Activated naive CD4-positive, alpha-beta T cell treated with anti-CD3 and anti-CD28 coated beads for 36 hours (primary cell): ENCODE results near the gene ZNF782. TPM values are rescaled to one million over a fixed set of nuclear protein-coding genes. Genes with fewer than 3 reads are reported as not detected.
"Not testable (repeated sequence)": the region's sequence is repeated elsewhere in the genome, so short reads cannot be mapped to it uniquely, and the experiment has no call there.

Experiments used
- CTCF ChIA-PET: fragments of 350-600 bp; sonication (Branson Sonifier 250); formaldehyde crosslinking; loops from one replicate; lab custom pipeline; 2021; ENCODE audit warnings: antibody characterized with exemption; lab: Charles Lee
- DNase-seq: peaks from one replicate; pipeline ENCODE4 v3.0.0-alpha.2; 2020
- H3K27ac Mint-ChIP-seq: one replicate; pipeline ENCODE4 v1.8.0; 2021; ENCODE audit warnings: mild to moderate bottlenecking, mixed read lengths
- H3K27me3 Mint-ChIP-seq: one replicate; pipeline ENCODE4 v1.8.0; 2021; ENCODE audit warnings: low read depth, mixed read lengths
- H3K36me3 Mint-ChIP-seq: one replicate; pipeline ENCODE4 v1.8.0; 2021; ENCODE audit warnings: low read depth, mixed read lengths
- H3K4me1 Mint-ChIP-seq: one replicate; pipeline ENCODE4 v1.8.0; 2021; ENCODE audit warnings: low read depth, mixed read lengths
- H3K4me3 Mint-ChIP-seq: one replicate; pipeline ENCODE4 v1.8.0; 2021; ENCODE audit warnings: mild to moderate bottlenecking, moderate library complexity, mixed read lengths
- H3K9me3 Mint-ChIP-seq: one replicate; pipeline ENCODE4 v1.8.0; 2021; ENCODE audit warnings: mixed read lengths
- intact Hi-C: fragments of 100-400 bp; cut with micrococcal nuclease; formaldehyde crosslinking; loops from one replicate; pipeline ENCODE4 v1.15.1; 2023
- total RNA-seq, 2 experiments: library from RNA; stranded (reverse); gene quantifications; one replicate each; pipeline ENCODE4 v1.2.3, GENCODE V29; 2021

ZNF782 gene
- total RNA-seq: 1 to 10 TPM; 2.2 to 2.8 TPM

GRCh38 chr9:96853781-96854650, at the start of gene ZNF782:
Gene ZNF782 (minus strand): TSS chr9:96854514. CDS start chr9:96851961, 2,553 bp downstream.
- H3K9me3 Mint-ChIP-seq: no peaks in the 10 kb centered on the region
- intact Hi-C loops: loop anchor here (1.0 to 10.0 kb wide), 8 partner anchors 21 to 1001 kb away; partner anchors contain the start of genes FOXE1 and ZNF510
- DNase-seq: peak; percentile 91
- CTCF ChIA-PET: interaction anchor here (0.6 to 0.8 kb wide), 3 partner anchors 39 to 759 kb away, joined by 3 to 4 read pairs (median 4); no protein-coding TSS in a partner anchor
- H3K27ac Mint-ChIP-seq: peak within 1 kb of the TSS; percentile 97
- H3K36me3 Mint-ChIP-seq: peaks cover 10% of the 10 kb centered on the region
- peaks cover 8% of the 10 kb centered on the region for H3K27me3 Mint-ChIP-seq
- peaks cover 37% of the 10 kb centered on the region for H3K4me1 Mint-ChIP-seq
- H3K4me3 Mint-ChIP-seq: peak within 1 kb of the TSS; percentile 100

- H3K4me3 Mint-ChIP-seq, DNase-seq, H3K9me3 Mint-ChIP-seq, H3K4me1 Mint-ChIP-seq, H3K27ac Mint-ChIP-seq, H3K27me3 Mint-ChIP-seq, intact Hi-C loops, CTCF ChIA-PET: not testable (repeated sequence)
- H3K36me3 Mint-ChIP-seq: peaks cover 25% of the 10 kb centered on the region
Measured at GRCh38 chr9:96900010-96900409, 45.7 kb upstream of the ZNF782 start.

- Mint-ChIP-seq H3K9me3 (peaks cover 7% of the 10 kb centered on the region), H3K4me1 (no peaks in the 10 kb centered on the region), H3K36me3 (peaks cover 44% of the 10 kb centered on the region), H3K27ac (no peak overlapping the region), H3K4me3 (no peak overlapping the region), H3K27me3 (no peaks in the 10 kb centered on the region)
- intact Hi-C loops: no loop called here
- no peak for DNase-seq
- CTCF ChIA-PET: no interaction called here
Measured at GRCh38 chr9:96892131-96892530, 37.8 kb upstream of the ZNF782 start.

- peaks cover 24% of the 10 kb centered on the region for H3K36me3 Mint-ChIP-seq
- H3K9me3 Mint-ChIP-seq: peaks cover 2% of the 10 kb centered on the region
- DNase-seq: no peak
- CTCF ChIA-PET: no interaction called here
- no peaks in the 10 kb centered on the region for H3K4me1 Mint-ChIP-seq
- no peaks in the 10 kb centered on the region for H3K27me3 Mint-ChIP-seq
- no peak overlapping the region for H3K27ac Mint-ChIP-seq
- intact Hi-C loops: no loop called here
- no peak overlapping the region for H3K4me3 Mint-ChIP-seq
Measured at GRCh38 chr9:96888591-96888990, 34.3 kb upstream of the ZNF782 start.

- intact Hi-C loops: no loop called here
- no peaks in the 10 kb centered on the region for H3K4me1 Mint-ChIP-seq
- H3K9me3 Mint-ChIP-seq: peaks cover 2% of the 10 kb centered on the region
- H3K4me3 Mint-ChIP-seq: no peak overlapping the region
- peaks cover 11% of the 10 kb centered on the region for H3K36me3 Mint-ChIP-seq
- no peak overlapping the region for H3K27ac Mint-ChIP-seq
- CTCF ChIA-PET: no interaction called here
- no peak for DNase-seq
- H3K27me3 Mint-ChIP-seq: no peaks in the 10 kb centered on the region
Measured at GRCh38 chr9:96885424-96885823, 31.1 kb upstream of the ZNF782 start.

GRCh38 chr9:96884443-96884842, 30.1 kb upstream of the ZNF782 start:
- intact Hi-C loops: no loop called here
- CTCF ChIA-PET: no interaction called here
- Mint-ChIP-seq H3K4me3 (no peak overlapping the region), H3K9me3 (peaks cover 2% of the 10 kb centered on the region), H3K27ac (no peak overlapping the region), H3K4me1 (no peaks in the 10 kb centered on the region), H3K36me3 (peaks cover 9% of the 10 kb centered on the region), H3K27me3 (peaks cover 3% of the 10 kb centered on the region)
- no peak for DNase-seq

GRCh38 chr9:96883922-96884321, 29.6 kb upstream of the ZNF782 start:
- Mint-ChIP-seq H3K27me3 (peaks cover 6% of the 10 kb centered on the region), H3K9me3 (peaks cover 4% of the 10 kb centered on the region), H3K4me3 (no peak overlapping the region), H3K4me1 (no peaks in the 10 kb centered on the region), H3K36me3 (peaks cover 12% of the 10 kb centered on the region), H3K27ac (no peak overlapping the region)
- DNase-seq: no peak
- CTCF ChIA-PET: no interaction called here
- intact Hi-C loops: no loop called here

- intact Hi-C loops: no loop called here
- CTCF ChIA-PET: no interaction called here
- Mint-ChIP-seq H3K9me3 (peaks cover 2% of the 10 kb centered on the region), H3K27me3 (peaks cover 42% of the 10 kb centered on the region), H3K4me3 (no peak overlapping the region), H3K27ac (no peak overlapping the region), H3K36me3 (peaks cover 2% of the 10 kb centered on the region), H3K4me1 (peaks cover 25% of the 10 kb centered on the region)
- DNase-seq: no peak
Measured at GRCh38 chr9:96877269-96877668, 23.0 kb upstream of the ZNF782 start.

GRCh38 chr9:96875461-96876142, 21.3 kb upstream of the ZNF782 start:
- CTCF ChIA-PET: interaction anchor here (1.1 to 1.5 kb wide), 2 partner anchors 19 to 24 kb away, joined by 4 to 10 read pairs; no protein-coding TSS in a partner anchor
- peaks cover 2% of the 10 kb centered on the region for H3K36me3 Mint-ChIP-seq
- intact Hi-C loops: loop anchor here (1.0 kb wide), 3 partner anchors 21 to 234 kb away; partner anchors contain the start of gene ZNF782
- peaks cover 25% of the 10 kb centered on the region for H3K4me1 Mint-ChIP-seq
- peaks cover 42% of the 10 kb centered on the region for H3K27me3 Mint-ChIP-seq
- H3K9me3 Mint-ChIP-seq: peaks cover 2% of the 10 kb centered on the region
- H3K4me3 Mint-ChIP-seq: peak overlapping the region; percentile 77
- H3K27ac Mint-ChIP-seq: peak overlapping the region; percentile 77
- peak; percentile 63 for DNase-seq

GRCh38 chr9:96874947-96875460, 20.7 kb upstream of the ZNF782 start:
- intact Hi-C loops: loop anchor here (1.0 kb wide), 3 partner anchors 21 to 234 kb away; partner anchors contain the start of gene ZNF782
- peaks cover 2% of the 10 kb centered on the region for H3K36me3 Mint-ChIP-seq
- CTCF ChIA-PET: interaction anchor here (0.6 to 1.5 kb wide), 3 partner anchors 18 to 71 kb away, joined by 3 to 10 read pairs (median 4); no protein-coding TSS in a partner anchor
- H3K27ac Mint-ChIP-seq: peak overlapping the region; percentile 77
- H3K27me3 Mint-ChIP-seq: peaks cover 42% of the 10 kb centered on the region
- H3K9me3 Mint-ChIP-seq: peaks cover 2% of the 10 kb centered on the region
- H3K4me1 Mint-ChIP-seq: peaks cover 25% of the 10 kb centered on the region
- peak overlapping the region; percentile 77 for H3K4me3 Mint-ChIP-seq
- peak; percentile 69 for DNase-seq

- CTCF ChIA-PET: interaction anchor here (1.5 kb wide), 1 partner anchor 18 kb away, joined by 10 read pairs; no protein-coding TSS in a partner anchor
- no peak for DNase-seq
- Mint-ChIP-seq H3K27ac (no peak overlapping the region), H3K9me3 (peaks cover 2% of the 10 kb centered on the region), H3K4me3 (no peak overlapping the region), H3K4me1 (peaks cover 25% of the 10 kb centered on the region), H3K36me3 (peaks cover 2% of the 10 kb centered on the region), H3K27me3 (peaks cover 38% of the 10 kb centered on the region)
- intact Hi-C loops: no loop called here
Measured at GRCh38 chr9:96874201-96874785, 20.0 kb upstream of the ZNF782 start.

- Mint-ChIP-seq H3K27ac (no peak overlapping the region), H3K27me3 (peaks cover 16% of the 10 kb centered on the region), H3K4me1 (peaks cover 19% of the 10 kb centered on the region), H3K4me3 (no peak overlapping the region), H3K36me3 (no peaks in the 10 kb centered on the region), H3K9me3 (no peaks in the 10 kb centered on the region)
- DNase-seq: no peak
- CTCF ChIA-PET: interaction anchor here (0.6 to 3.5 kb wide), 3 partner anchors 11 to 75 kb away, joined by 4 to 11 read pairs (median 4); no protein-coding TSS in a partner anchor
- intact Hi-C loops: no loop called here
Measured at GRCh38 chr9:96871176-96871575, 16.9 kb upstream of the ZNF782 start.
